ENCODE measurements around the gene GGN. TPM values are rescaled to one million over a fixed set of nuclear protein-coding genes. Genes with fewer than 3 reads are reported as not detected.

Gene GGN
- total and polyA plus RNA-seq, 2 of the 13 experiments (the other 11 are each of a cell fraction or from before 2014, with no cell fraction given), result not detected

DNA sequence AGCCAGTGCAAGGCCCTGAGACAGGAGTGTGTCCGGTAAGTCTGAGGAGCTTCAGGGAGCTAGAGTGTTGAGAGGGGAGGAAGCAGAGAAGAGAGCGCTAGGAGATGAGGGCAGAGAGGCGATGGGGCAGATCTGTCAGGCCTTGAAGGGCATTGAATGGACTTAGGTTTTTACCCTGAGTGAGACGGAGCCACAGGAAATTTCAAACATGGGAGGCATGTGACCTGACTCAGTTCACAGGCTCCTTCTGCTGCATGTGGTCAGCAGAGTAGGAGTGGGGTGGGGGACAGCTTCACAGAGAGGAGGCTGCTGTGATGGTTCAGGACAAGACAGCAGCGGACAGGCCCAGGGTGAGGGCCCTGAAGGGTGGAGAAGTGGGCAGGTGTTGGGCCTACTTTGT, 12.5 kb upstream of the GGN start (continued):
- TF ChIP-seq, protein P1, sequence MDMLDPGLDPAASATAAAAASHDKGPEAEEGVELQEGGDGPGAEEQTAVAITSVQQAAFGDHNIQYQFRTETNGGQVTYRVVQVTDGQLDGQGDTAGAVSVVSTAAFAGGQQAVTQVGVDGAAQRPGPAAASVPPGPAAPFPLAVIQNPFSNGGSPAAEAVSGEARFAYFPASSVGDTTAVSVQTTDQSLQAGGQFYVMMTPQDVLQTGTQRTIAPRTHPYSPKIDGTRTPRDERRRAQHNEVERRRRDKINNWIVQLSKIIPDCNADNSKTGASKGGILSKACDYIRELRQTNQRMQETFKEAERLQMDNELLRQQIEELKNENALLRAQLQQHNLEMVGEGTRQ (IDR thresholded peaks at IDR 0.05; ENCODE audit: low read depth, low read length), result no peak
- TF ChIP-seq, protein P1 (CRISPR knock-in tag; IDR thresholded peaks at IDR 0.05; ENCODE audit: borderline replicate concordance), result no peak
- TF ChIP-seq ZNF607 (CRISPR knock-in tag; IDR thresholded peaks at IDR 0.05; ENCODE audit: borderline replicate concordance) (no peak), ZNF292 (CRISPR knock-in tag; IDR thresholded peaks at IDR 0.05; ENCODE audit: borderline replicate concordance, low read depth) (no peak), FOXK2 (IDR thresholded peaks at IDR 0.05) (no peak), ZNF75D (CRISPR knock-in tag; IDR thresholded peaks at IDR 0.05; ENCODE audit: borderline replicate concordance) (no peak), DR1 (CRISPR knock-in tag; IDR thresholded peaks at IDR 0.05) (no peak)

DNA sequence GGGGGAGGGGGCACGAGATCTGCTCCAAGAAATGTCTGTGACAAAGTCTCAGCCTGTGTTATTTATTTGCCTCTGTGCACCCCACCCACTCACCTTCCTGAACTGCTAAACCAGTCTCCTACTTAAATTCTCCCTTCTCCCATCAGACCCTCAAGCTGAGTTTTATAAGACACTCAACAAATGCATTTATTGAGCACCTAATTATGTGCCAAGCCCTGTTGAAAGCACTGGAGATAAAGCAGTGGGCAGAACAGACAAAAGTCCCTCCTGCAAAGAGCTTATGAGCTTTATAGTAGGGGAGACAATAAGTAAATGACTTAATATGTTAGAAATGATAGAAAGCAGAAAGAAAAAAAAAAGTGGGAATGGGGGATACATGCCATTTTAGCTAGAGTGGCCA, 11.7 kb upstream of the GGN start:
- Histone ChIP-seq H2AFZ (ENCODE audit: low read length) (no peak overlapping the region), H3K4me3 (replicated peaks in 1 of 3; ENCODE audit: insufficient read depth in 1 of 3, low read depth in 2 of 3, low read length in 3 of 3) (no peak overlapping the region), H3K27ac (ENCODE audit: extremely low read length, insufficient read depth, low read length) (no peak overlapping the region), H3K9me3 (ENCODE audit: low read length) (no peaks in the 10 kb centered on the region), H3K27me3 (ENCODE audit: control insufficient read depth in 1 of 2, insufficient read depth in 2 of 2, low read length in 2 of 2) (peaks cover 6 to 38% of the 10 kb centered on the region in 2 experiments; a peak in 4 of 5 replicates), H3K4me1 (ENCODE audit: insufficient read depth, low read length) (0 out of 2 replicates have a peak, but pooled peaks cover 4% of the 10 kb centered on the region), H3K79me2 (ENCODE audit: insufficient read depth, low read length) (no peaks in the 10 kb centered on the region), H3K36me3 (replicated peaks in 1 of 2; ENCODE audit: control insufficient read depth in 1 of 2, insufficient read depth in 2 of 2, low read length in 2 of 2) (no peaks in the 10 kb centered on the region), H4K20me1 (ENCODE audit: insufficient read depth, low read length) (no peaks in the 10 kb centered on the region), H3K4me2 (ENCODE audit: low read depth, low read length) (no peak overlapping the region), H3K9ac (ENCODE audit: insufficient read depth, low read depth, low read length) (no peak overlapping the region)
- in situ Hi-C loops (cut with HindIII; ENCODE audit: extremely low pct_ligation_motif_present, low pct_unique_long_range_greater_than_20kb) (no loop called here), intact Hi-C loops (cut with micrococcal nuclease; ENCODE audit: unreplicated experiment) (no loop called here)
- FAIRE-seq, result no peak
- no TSS peak for BruUV-seq (replicated peaks)
- WGBS (ENCODE audit: low lambda C conversion rate), result 0% methylated on average over 1 of the region's 1 CpG
- ChIA-PET CTCF (ENCODE audit: low intra/inter-chr PET ratio, low total read pairs) (no interaction called here), POLR2A (no interaction called here)
- DNase-seq (ENCODE audit: low spot score), result no peak
- ATAC-seq, result no peak
- TF ChIP-seq, protein P2, sequence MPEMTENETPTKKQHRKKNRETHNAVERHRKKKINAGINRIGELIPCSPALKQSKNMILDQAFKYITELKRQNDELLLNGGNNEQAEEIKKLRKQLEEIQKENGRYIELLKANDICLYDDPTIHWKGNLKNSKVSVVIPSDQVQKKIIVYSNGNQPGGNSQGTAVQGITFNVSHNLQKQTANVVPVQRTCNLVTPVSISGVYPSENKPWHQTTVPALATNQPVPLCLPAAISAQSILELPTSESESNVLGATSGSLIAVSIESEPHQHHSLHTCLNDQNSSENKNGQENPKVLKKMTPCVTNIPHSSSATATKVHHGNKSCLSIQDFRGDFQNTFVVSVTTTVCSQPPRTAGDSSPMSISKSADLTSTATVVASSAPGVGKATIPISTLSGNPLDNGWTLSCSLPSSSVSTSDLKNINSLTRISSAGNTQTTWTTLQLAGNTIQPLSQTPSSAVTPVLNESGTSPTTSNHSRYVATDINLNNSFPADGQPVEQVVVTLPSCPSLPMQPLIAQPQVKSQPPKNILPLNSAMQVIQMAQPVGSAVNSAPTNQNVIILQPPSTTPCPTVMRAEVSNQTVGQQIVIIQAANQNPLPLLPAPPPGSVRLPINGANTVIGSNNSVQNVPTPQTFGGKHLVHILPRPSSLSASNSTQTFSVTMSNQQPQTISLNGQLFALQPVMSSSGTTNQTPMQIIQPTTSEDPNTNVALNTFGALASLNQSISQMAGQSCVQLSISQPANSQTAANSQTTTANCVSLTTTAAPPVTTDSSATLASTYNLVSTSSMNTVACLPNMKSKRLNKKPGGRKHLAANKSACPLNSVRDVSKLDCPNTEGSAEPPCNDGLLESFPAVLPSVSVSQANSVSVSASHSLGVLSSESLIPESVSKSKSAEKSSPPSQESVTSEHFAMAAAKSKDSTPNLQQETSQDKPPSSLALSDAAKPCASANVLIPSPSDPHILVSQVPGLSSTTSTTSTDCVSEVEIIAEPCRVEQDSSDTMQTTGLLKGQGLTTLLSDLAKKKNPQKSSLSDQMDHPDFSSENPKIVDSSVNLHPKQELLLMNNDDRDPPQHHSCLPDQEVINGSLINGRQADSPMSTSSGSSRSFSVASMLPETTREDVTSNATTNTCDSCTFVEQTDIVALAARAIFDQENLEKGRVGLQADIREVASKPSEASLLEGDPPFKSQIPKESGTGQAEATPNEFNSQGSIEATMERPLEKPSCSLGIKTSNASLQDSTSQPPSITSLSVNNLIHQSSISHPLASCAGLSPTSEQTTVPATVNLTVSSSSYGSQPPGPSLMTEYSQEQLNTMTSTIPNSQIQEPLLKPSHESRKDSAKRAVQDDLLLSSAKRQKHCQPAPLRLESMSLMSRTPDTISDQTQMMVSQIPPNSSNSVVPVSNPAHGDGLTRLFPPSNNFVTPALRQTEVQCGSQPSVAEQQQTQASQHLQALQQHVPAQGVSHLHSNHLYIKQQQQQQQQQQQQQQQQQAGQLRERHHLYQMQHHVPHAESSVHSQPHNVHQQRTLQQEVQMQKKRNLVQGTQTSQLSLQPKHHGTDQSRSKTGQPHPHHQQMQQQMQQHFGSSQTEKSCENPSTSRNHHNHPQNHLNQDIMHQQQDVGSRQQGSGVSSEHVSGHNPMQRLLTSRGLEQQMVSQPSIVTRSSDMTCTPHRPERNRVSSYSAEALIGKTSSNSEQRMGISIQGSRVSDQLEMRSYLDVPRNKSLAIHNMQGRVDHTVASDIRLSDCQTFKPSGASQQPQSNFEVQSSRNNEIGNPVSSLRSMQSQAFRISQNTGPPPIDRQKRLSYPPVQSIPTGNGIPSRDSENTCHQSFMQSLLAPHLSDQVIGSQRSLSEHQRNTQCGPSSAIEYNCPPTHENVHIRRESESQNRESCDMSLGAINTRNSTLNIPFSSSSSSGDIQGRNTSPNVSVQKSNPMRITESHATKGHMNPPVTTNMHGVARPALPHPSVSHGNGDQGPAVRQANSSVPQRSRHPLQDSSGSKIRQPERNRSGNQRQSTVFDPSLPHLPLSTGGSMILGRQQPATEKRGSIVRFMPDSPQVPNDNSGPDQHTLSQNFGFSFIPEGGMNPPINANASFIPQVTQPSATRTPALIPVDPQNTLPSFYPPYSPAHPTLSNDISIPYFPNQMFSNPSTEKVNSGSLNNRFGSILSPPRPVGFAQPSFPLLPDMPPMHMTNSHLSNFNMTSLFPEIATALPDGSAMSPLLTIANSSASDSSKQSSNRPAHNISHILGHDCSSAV (CRISPR knock-in tag; IDR thresholded peaks at IDR 0.05; ENCODE audit: borderline replicate concordance), result no peak
- TF ChIP-seq, protein P3, sequence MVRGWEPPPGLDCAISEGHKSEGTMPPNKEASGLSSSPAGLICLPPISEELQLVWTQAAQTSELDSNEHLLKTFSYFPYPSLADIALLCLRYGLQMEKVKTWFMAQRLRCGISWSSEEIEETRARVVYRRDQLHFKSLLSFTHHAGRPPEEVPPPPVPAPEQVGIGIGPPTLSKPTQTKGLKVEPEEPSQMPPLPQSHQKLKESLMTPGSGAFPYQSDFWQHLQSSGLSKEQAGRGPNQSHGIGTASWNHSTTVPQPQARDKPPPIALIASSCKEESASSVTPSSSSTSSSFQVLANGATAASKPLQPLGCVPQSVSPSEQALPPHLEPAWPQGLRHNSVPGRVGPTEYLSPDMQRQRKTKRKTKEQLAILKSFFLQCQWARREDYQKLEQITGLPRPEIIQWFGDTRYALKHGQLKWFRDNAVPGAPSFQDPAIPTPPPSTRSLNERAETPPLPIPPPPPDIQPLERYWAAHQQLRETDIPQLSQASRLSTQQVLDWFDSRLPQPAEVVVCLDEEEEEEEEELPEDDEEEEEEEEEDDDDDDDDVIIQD (CRISPR knock-in tag; IDR thresholded peaks at IDR 0.05; ENCODE audit: low read depth), result no peak
- TF ChIP-seq ZNF3 (CRISPR knock-in tag; IDR thresholded peaks at IDR 0.05), result no peak
- no peak for TF ChIP-seq AGO1 (IDR thresholded peaks at IDR 0.05; ENCODE audit: low read depth, low read length, poor library complexity, severe bottlenecking)
- TF ChIP-seq FOXM1 (CRISPR knock-in tag; IDR thresholded peaks at IDR 0.05), result no peak
- TF ChIP-seq ELF1 (CRISPR knock-in tag; IDR thresholded peaks at IDR 0.05), result no peak
